22Rv1 (cell line): ENCODE data around the gene ZNF407.

Experiments used
- CTCF ChIP-seq: fragments of 450-650 bp; IDR thresholded peaks from 2 replicates; pipeline ENCODE4 v1.5.1; 2017; ENCODE audit warnings: mild to moderate bottlenecking
- ZFX ChIP-seq: fragments of 450-650 bp; IDR thresholded peaks from 2 replicates; pipeline ENCODE4 v1.6.1; 2017; ENCODE audit warnings: antibody characterized with exemption, borderline replicate concordance

GRCh38 chr18:75049455-75049789 lies 451.8 kb downstream of the ZNF407 start:
- TF ChIP-seq CTCF (no peak), ZFX (no peak)
